Testis (tissue), 2 donors: Measurements from ENCODE around the gene SEC24B.

Source experiments
- CTCF ChIP-seq, 3 experiments: fragments of 450-650 bp in 2 of 3; fragments of 200-600 bp in 1 of 3; sonication (generic) in 1 of 3; IDR thresholded peaks; one replicate each; pipeline ENCODE4 v1.5.1; 2016 to 2019; ENCODE audit warnings: antibody characterized with exemption in 3 of 3, mild to moderate bottlenecking in 2 of 3, moderate library complexity in 1 of 3
- POLR2A ChIP-seq: fragments of 450-650 bp; IDR thresholded peaks from one replicate; pipeline ENCODE4 v1.6.1; 2017; ENCODE audit warnings: antibody characterized with exemption, mild to moderate bottlenecking, moderate library complexity

GRCh38 chr4:109589119-109589518 lies 155.5 kb downstream of the SEC24B start:
- TF ChIP-seq CTCF (IDR thresholded peaks at IDR 0.05) (no peak), POLR2A (no peak)
